GM18909 (cell line): ENCODE results near the gene ABHD16A.
A peak's percentile ranks its signal among the peaks of the same experiment; 100 is the strongest.

Experiments used
- ATAC-seq: cut with Tn5 transposase; IDR thresholded peaks from one replicate; pipeline ENCODE4 v1.9.1; 2021; ENCODE audit warnings: mild to moderate bottlenecking; ENCODE audit not compliant: unreplicated experiment, poor library complexity

ABHD16A gene

DNA sequence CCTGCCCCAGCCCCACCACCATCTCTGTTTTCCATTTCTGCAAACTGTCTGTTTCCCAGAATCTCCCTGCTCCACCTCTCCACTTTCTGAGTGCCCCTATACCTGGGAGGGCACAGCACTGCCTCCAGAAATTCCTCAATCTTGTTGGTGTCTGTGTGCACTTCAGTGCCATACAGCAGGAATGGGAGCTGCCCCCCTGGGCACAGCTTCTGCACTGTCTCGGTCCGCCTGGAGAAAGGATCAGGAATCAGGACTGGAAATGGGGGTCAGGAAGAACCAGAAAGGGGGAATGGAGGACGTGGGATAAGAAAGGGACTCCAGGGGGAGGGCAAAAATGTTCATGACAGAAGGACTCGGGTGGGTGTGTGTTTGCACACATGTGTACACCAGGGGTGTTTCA lies 30.6 kb upstream of the ABHD16A start:
- no peak for ATAC-seq

DNA sequence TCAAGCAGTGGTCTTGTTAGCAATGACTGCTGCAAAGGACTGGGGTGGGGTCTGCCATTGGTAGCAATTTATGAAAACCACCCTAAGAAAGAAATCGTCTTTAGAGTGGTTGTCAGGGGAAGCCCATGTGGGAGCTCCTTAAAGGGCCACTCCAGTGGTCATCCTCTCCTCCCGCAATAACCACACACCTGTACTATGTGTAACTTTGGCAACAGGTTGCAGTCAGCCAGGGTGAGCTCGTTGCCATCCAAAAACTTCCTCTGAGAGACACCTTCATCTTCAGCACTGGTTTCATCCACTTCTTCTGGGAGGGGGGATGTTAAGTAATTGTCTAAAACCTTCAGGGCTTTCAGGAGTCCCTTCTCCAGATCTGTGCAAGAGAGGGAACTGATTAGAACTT lies 28.9 kb upstream of the ABHD16A start:
- ATAC-seq: no peak

DNA sequence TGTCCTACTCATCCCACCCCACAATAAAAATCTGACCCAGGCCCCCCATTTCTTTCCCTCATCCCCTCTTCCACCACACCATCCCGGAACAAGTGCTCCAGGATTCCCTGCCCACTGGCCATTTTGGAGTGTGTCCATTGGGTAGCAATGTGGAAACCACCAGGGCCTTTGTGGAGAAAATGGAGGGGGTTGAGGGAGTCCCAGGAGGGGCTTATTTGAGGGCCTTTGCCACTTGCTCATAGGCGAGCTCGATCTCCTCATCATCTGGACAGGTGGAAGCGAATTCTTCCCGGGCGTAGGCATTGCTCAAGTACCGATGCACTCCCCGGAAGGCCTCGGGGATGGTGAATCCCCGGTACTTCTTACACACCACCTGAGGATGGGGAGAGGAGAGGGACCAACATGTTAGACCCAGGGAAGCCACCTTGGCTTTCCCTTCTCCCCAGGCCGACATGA lies 27.5 kb upstream of the ABHD16A start:
- ATAC-seq: no peak

DNA sequence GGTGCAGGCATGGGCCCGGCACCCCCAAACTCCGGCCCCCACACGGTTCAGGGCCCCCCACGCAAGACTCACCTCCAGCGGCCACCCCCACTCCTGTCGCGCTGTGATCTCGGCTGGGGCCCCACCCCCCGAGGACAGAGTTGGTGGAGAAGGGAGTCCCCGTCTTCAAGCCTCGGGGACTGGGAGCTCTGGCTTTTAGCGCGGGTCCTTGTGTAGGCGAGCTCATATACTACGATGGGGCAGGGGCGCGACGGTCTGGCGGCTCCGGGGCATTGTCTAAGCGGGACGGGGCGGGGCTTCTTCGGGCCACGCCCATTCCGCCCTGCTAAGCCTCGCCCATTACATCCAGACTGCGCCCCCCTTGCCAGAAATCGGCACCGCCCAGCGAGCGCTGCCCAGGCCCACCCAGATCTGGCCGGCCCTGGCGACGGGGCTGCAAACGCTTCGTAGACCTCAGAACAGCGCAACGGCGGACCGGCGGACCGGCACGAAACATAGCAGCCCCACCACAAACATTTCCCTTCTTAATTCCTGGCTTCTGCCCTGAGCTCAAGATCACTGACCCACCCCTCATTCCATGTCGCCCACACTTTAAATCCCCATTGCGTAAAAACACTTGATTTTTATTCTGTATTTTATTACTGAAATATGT lies 27.0 kb upstream of the ABHD16A start:
- peak; percentile 32 for ATAC-seq

DNA sequence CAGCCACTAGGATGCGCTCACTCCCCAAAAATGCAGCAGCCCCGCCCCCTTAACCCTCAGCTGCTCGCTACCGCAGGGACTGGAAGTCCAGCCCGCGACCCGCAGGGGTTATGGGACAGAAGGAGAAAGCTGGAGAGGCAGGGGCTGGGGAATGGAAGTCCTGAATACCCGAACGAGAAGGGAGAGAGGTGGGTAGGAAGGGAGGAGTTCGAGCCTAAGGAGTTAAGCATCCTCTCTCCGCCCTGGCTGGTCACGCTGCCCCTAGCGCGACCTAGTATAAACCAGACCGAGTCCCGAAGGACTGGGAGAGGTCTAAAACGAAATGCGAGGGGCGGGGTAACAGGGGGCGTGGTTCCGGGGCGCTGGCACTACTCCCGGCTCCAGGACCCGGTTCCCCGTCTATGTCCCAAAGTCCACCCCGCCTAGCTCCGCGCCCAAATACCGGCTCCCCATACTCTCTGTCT lies 26.4 kb upstream of the ABHD16A start:
- peak; percentile 43 for ATAC-seq

GRCh38 chr6:31728767-31729514 lies 25.8 kb upstream of the ABHD16A start, which contains the start of gene DDAH2:
Gene DDAH2, minus strand, starts transcription at chr6:31729299. Its CDS starts 138 bp downstream, at chr6:31729161.
- peak; percentile 9 for ATAC-seq

DNA sequence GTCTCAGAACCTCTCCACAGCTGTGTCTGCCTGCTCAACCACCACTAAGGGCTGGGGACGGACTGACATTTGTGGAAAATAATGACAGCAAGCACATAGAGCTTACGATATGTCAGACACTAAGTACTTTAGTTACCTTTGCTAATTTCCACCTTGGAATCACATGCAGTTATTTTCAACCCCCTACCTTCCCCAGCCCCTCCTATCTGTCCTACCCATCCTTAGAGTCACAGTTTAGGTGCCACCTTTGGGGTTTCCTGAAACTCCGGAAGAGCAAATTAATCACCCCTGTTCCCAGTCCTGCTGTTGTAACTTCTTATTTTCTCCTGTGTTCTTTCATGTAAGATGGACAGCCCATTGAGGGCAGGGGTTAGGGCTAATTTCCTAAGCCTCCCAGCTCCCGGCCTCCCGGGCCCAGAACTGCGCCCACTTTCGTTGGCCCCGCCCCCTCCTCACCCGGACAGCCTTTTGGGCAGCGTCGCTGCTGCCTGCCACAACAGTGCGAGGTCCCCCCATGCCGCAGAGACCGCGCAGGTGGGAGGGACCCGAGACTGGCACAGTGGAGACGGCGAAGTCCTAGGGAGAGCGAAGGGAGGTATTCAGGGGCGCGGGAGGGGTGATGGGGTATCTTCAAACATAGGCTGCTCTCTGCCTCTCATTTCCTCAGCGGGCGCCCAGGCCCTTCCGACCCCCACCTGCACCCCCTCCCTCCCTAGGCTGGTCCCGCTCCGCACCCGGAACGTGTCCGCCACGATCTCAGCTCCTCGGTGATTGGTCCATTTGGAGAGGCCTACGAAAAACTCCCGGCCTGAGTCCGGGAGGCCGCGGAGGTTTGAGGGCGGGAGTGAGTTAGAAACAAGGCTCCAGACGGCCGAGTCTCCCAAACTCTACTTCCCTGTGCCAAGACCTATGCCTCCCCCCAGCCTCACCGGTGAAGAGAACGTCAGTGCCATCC lies 24.9 kb upstream of the ABHD16A start:
- no peak for ATAC-seq

- peak; percentile 62 for ATAC-seq
These were observed 24.1 kb upstream of the ABHD16A start for GRCh38 chr6:31727034-31727716.

DNA sequence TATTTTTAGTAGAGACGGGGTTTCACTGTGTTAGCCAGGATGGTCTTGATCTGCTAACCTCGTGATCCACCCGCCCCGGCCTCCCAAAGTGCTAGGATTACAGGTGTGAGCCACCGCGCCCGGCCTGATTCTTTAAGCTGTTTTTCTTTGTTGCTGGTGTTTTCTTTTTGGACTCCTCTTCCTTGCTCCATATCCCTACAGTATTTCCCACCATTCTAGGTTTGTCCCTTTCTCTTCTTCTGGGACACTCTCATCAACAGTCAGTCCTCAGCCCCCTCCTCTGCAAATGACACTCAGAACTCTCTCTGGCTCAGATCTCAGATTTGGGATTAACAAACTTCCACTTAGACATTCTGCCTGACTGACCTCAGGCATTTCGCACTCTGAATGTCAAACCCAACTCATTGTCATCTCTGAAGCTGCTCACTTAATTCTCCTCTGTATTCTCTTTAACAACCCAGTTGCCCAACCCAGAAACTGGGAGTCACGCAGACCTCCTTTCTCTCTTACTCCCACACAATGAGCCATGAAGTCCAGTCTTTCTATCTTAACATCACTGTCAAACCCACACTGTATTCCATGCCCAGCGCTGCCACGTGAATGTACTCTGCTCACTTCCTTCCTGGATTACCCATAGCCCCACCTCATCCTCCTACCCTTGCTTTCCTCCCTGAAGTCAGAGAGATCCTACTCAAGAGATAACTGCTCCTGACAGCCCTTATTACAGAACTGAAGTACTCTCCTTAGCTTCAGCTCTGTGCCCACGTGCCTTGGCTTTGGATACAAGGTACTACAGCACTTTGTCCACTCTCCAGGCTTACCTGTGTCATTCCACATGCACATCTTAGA lies 22.6 kb upstream of the ABHD16A start:
- no peak for ATAC-seq

DNA sequence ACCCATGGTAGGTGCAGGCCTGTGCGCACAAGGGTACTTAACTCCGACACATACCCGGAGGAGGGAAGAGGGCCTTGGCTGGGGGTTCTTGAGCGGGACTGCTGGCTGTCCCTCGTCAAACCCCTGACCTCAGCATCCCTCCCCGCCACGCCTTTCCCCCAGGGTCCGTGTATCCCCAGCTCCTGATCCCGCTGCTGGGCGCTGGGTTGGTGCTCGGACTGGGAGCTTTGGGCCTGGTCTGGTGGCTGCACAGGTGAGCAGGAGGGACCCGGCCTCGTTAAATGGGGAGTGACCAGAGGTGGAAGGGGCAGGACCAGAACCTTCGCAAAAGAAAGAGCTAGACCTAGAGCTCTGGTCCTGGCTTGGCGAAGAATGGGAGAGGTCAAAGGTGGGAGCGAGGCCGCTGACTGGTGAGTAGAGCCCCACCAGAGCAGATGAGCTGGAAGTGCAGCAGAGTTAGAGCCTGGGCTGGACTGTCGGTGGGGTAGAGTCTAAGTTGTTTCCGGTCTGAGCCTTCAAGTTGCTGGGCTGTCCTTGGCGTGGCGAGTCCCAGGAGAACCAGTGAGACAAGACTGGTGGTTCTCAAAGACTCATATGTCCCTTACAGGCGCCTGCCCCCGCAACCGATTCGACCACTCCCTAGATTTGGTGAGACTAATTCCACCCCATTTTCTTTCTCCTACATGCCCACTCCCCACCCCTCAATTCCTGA lies 21.0 kb upstream of the ABHD16A start:
- ATAC-seq: no peak

GRCh38 chr6:31723245-31723979 lies 20.3 kb upstream of the ABHD16A start, which contains the start of gene MPIG6B:
Gene MPIG6B, plus strand, starts transcription at chr6:31723373. Its CDS starts 11 bp downstream, at chr6:31723384.
- no peak for ATAC-seq

DNA sequence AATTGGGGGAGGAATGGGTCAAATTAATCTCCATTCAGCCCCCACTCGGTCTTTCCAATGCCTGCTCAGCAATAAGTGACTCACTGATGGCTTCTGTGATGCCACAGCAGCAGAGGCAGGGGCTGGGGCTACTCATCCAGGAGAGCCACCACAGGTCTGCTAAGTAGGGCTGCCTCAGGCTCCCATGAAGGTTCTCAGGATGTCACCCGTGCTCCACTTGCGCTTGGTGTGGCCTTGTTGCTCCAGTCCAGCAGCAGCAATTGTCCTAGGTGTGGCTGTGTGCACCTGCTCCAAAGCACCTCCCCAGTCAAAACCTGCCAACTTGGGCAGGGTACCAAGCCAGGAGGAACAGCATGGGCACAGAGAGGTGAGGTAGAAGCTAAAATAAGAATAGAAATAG lies 19.0 kb upstream of the ABHD16A start:
- no peak for ATAC-seq

GRCh38 chr6:31721351-31722020 lies 18.4 kb upstream of the ABHD16A start, which contains the start of gene LY6G6C:
Gene LY6G6C, minus strand, starts transcription at chr6:31721746. Its CDS starts 67 bp downstream, at chr6:31721679.
- ATAC-seq: no peak

- ATAC-seq: no peak
These were observed 17.2 kb upstream of the ABHD16A start for GRCh38 chr6:31720196-31720770.

- no peak for ATAC-seq
These were observed 15.9 kb upstream of the ABHD16A start for GRCh38 chr6:31719001-31719400.

DNA sequence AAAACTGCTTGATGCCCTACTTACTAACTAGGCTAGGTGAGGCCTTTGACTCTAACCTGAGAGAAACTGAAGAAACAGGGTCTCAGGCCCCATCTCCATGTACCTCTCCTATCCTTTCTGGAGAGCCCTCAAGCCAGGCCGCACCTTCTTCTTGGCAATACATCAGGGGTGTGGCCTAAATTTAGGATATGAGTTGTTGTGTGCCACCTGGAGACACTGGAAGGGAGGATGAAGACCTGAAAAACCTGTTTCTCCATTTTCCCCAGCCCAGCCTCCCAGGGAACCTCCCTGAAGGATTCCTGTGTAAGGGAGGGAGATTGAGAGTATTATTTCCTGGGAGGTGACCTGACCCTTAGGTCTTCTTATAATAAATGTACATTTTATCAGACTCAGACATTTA lies 15.1 kb upstream of the ABHD16A start:
- ATAC-seq: no peak
